GM12878 (cell line): Measurements from ENCODE around the gene HMCES. TPM values are rescaled to one million over a fixed set of nuclear protein-coding genes. Genes with fewer than 3 reads are reported as not detected.

Source experiments
- ATAC-seq: fragments of 200-7000 bp; cut with Tn5 transposase; 3 replicates; pipeline ENCODE4 v1.9.1; 2020; ENCODE audit warnings: mild to moderate bottlenecking, moderate library complexity
- BruUV-seq: library from RNA; stranded (reverse); fragments of 400-500 nt; replicated peaks from 2 replicates; lab custom pipeline; 2021; lab: Mats Ljungman, UMichigan
- CTCF ChIA-PET: fragments of 300-600 bp; sonication (Branson Sonifier 250); formaldehyde crosslinking; extraction: SDS; loops from one replicate; lab custom pipeline; 2021; ENCODE audit warnings: inconsistent platforms; lab: Yijun Ruan, JAX
- POLR2A ChIA-PET: fragments of 350-600 bp; formaldehyde crosslinking; extraction: SDS; loops from one replicate; lab custom pipeline; 2021; ENCODE audit warnings: inconsistent platforms; lab: Charles Lee
- RAD21 ChIA-PET: fragments of 300-600 bp; sonication (Branson Sonifier 250); formaldehyde crosslinking; loops from one replicate; lab custom pipeline; 2023; ENCODE audit warnings: antibody characterized with exemption; ENCODE audit not compliant: unreplicated experiment; lab: Charles Lee
- SMC1A ChIA-PET: fragments of 300-600 bp; sonication (Branson Sonifier 250); formaldehyde crosslinking; loops from one replicate; lab custom pipeline; 2023; ENCODE audit not compliant: unreplicated experiment, uncharacterized antibody; lab: Charles Lee
- DNase-seq: peaks from one replicate; pipeline ENCODE4 v3.0.0-alpha.2; 2011; ENCODE audit warnings: low read depth, low spot score
- FAIRE-seq: peaks from 3 replicates; lab custom pipeline; 2011; peaks lifted over from hg19 to GRCh38; lab: Jason Lieb, UNC
- H2AFZ ChIP-seq: 2 replicates; pipeline ENCODE4 v1.6.0; 2011; ENCODE audit warnings: low read depth, low read length, control low read depth; ENCODE audit not compliant: control insufficient read depth
- H3K27ac ChIP-seq: 2 replicates; pipeline ENCODE4 v1.5.1; 2011; ENCODE audit warnings: control low read depth; ENCODE audit not compliant: control insufficient read depth, insufficient read depth
- H3K27me3 ChIP-seq, 2 experiments: replicated peaks in 1 of 2; 2 replicates each; pipeline versions ENCODE4 v1.6.0 to v1.6.1; 2011; ENCODE audit warnings: low read length in 1 of 2; ENCODE audit not compliant: control insufficient read depth in 2 of 2, insufficient read depth in 2 of 2
- H3K36me3 ChIP-seq, 2 experiments: 2 replicates each; pipeline ENCODE4 v1.5.1; 2011; ENCODE audit warnings: low read length in 1 of 2; ENCODE audit not compliant: control insufficient read depth in 2 of 2, insufficient read depth in 2 of 2
- H3K4me1 ChIP-seq: 2 replicates; pipeline ENCODE4 v1.6.1; 2011; ENCODE audit warnings: mild to moderate bottlenecking, low read length, moderate library complexity, mixed read lengths; ENCODE audit not compliant: control insufficient read depth, insufficient read depth
- H3K4me2 ChIP-seq: 2 replicates; pipeline ENCODE4 v1.6.0; 2011; ENCODE audit warnings: control low read depth; ENCODE audit not compliant: control insufficient read depth, insufficient read depth
- H3K4me3 ChIP-seq: fragments of 200-600 bp; sonication (generic); 2 replicates; pipeline ENCODE4 v1.5.1; 2016
- H3K79me2 ChIP-seq: 2 replicates; pipeline ENCODE4 v1.6.0; 2011; ENCODE audit warnings: low read length; ENCODE audit not compliant: control insufficient read depth, insufficient read depth
- H3K9ac ChIP-seq: 2 replicates; pipeline ENCODE4 v1.8.0; 2011; ENCODE audit warnings: low read length, control low read depth, mixed read lengths; ENCODE audit not compliant: control insufficient read depth, insufficient read depth
- H3K9me3 ChIP-seq: replicated peaks from 3 replicates; pipeline ENCODE4 v1.5.1; 2011; ENCODE audit warnings: mild to moderate bottlenecking, low read length; ENCODE audit not compliant: control insufficient read depth, insufficient read depth
- H4K20me1 ChIP-seq: 2 replicates; pipeline ENCODE4 v1.6.0; 2011; ENCODE audit not compliant: control insufficient read depth, insufficient read depth
- ATF7 ChIP-seq: fragments of 450-650 bp; IDR thresholded peaks from 2 replicates; pipeline ENCODE4 v1.6.1; 2016; ENCODE audit warnings: low read depth, mild to moderate bottlenecking
- BHLHE40 ChIP-seq, 2 experiments: fragments of 450-650 bp in 1 of 2; IDR thresholded peaks; 2 replicates each; pipeline ENCODE4 v1.6.1; 2011 to 2017; ENCODE audit warnings: low read depth in 2 of 2, borderline replicate concordance in 1 of 2, improper control_type of control experiment in 1 of 2, low read length in 1 of 2, mild to moderate bottlenecking in 1 of 2
- CBX5 ChIP-seq: sonication (generic); IDR thresholded peaks from 2 replicates; pipeline ENCODE4 v1.6.1; 2016; ENCODE audit warnings: low read depth, moderate library complexity, mild to moderate bottlenecking, inconsistent platforms
- HSF1 ChIP-seq: fragments of 150-350 bp; IDR thresholded peaks from 2 replicates; pipeline ENCODE4 v1.6.1; 2014; ENCODE audit warnings: mild to moderate bottlenecking, low read depth, low read length
- NKRF ChIP-seq: fragments of 450-650 bp; conservative IDR thresholded peaks from 2 replicates; pipeline ENCODE4 v1.6.1; 2017; ENCODE audit warnings: mild to moderate bottlenecking, moderate library complexity
- PAX5 ChIP-seq: IDR thresholded peaks from 2 replicates; pipeline ENCODE4 v1.6.1; 2011; ENCODE audit warnings: low read depth, low read length, borderline replicate concordance
- PML ChIP-seq: IDR thresholded peaks from 2 replicates; pipeline ENCODE4 v1.6.1; 2012; ENCODE audit warnings: low read length, inconsistent platforms
- SREBF1 ChIP-seq: IDR thresholded peaks from 2 replicates; pipeline ENCODE4 v1.6.1; 2012; ENCODE audit warnings: mild to moderate bottlenecking, low read length
- TCF7 ChIP-seq: IDR thresholded peaks from 2 replicates; pipeline ENCODE4 v1.6.1; 2014; ENCODE audit warnings: antibody characterized with exemption, borderline replicate concordance
- ZNF24 ChIP-seq: fragments of 450-650 bp; IDR thresholded peaks from 2 replicates; pipeline ENCODE4 v1.6.1; 2017; ENCODE audit warnings: antibody characterized with exemption, mild to moderate bottlenecking
- WGBS: methylation state at CpG from one replicate; pipeline ENCODE4 v1.1.6; 2016; ENCODE audit warnings: low lambda C conversion rate; ENCODE audit not compliant: insufficient replicate concordance, insufficient coverage; ENCODE audit errors: missing lambda C conversion rate; 5-methylcytosine and 5-hydroxymethylcytosine counted together
- in situ Hi-C: fragments of 300-500 bp; cut with MboI; formaldehyde crosslinking; loops from 9 replicates; pipeline ENCODE4 v1.14.3; 2018; ENCODE audit warnings: mixed read lengths
- intact Hi-C: fragments of 100-400 bp; cut with micrococcal nuclease; formaldehyde crosslinking; loops from one replicate; pipeline ENCODE4 v1.14.2; 2022; ENCODE audit not compliant: unreplicated experiment
- polyA plus RNA-seq, 11 experiments: library from polyadenylated mRNA; depleted of rRNA in 4 of 11; unstranded in 6 of 11; stranded (reverse) in 5 of 11; fragments of >200 nt; fragmentation: Nextera tagmentation in 4 of 11; fragmentation: Illumina TruSeq in 1 of 11; extraction: Ambion mirVana in 4 of 11; extraction: Trizol in 1 of 11; gene quantifications; 1 replicate in 1 of 11; 2 replicates in 10 of 11; pipeline versions ENCODE4 v1.2.1 to v1.2.3, GENCODE V29; 2011 to 2016; ENCODE audit warnings: inconsistent platforms in 2 of 11, missing spikeins in 2 of 11, low read depth in 1 of 11
- total RNA-seq, 4 experiments: library from RNA; depleted of rRNA in 3 of 4; stranded (reverse); fragments of >200 nt in 3 of 4; fragmentation: Illumina TruSeq in 1 of 4; extraction: Trizol in 1 of 4; gene quantifications; 2 replicates each; pipeline versions ENCODE4 v1.2.1 to v1.2.3, GENCODE V29; 2013 to 2021
- TF ChIP-seq, protein P1 (sequence below): IDR thresholded peaks from 2 replicates; pipeline ENCODE4 v1.6.1; 2012; ENCODE audit warnings: low read depth, low read length, improper control_type of control experiment
- TF ChIP-seq, protein P2 (sequence below): fragments of 450-650 bp; IDR thresholded peaks from 2 replicates; pipeline ENCODE4 v1.6.1; 2017; ENCODE audit warnings: mild to moderate bottlenecking, low read depth, inconsistent platforms; ENCODE audit not compliant: poor library complexity, severe bottlenecking
- TF ChIP-seq, protein P3 (sequence below): fragments of 450-650 bp; IDR thresholded peaks from 2 replicates; pipeline ENCODE4 v1.6.1; 2017; ENCODE audit warnings: mild to moderate bottlenecking

The HMCES gene
- total and polyA plus RNA-seq, 10 of the 15 experiments (the other 5 are each of a cell fraction or from before 2014, with no cell fraction given): 12.4 to 49.8 (median 27.0) TPM

- Histone ChIP-seq H3K4me3 (no peak overlapping the region), H3K79me2 (no peaks in the 10 kb centered on the region; the same call in 1 of the 2 replicates), H3K27me3 (no peaks in the 10 kb centered on the region), H3K9ac (no peak overlapping the region), H3K4me1 (peaks cover 12% of the 10 kb centered on the region), H4K20me1 (no peaks in the 10 kb centered on the region), H3K27ac (no peak overlapping the region), H3K9me3 (no peaks in the 10 kb centered on the region), H3K4me2 (no peak overlapping the region), H3K36me3 (peaks cover 0 to 2% of the 10 kb centered on the region in 2 experiments; a peak in 1 of 4 replicates), H2AFZ (no peak overlapping the region)
- no peak for FAIRE-seq
- DNase-seq: no peak
- SMC1A ChIA-PET: interaction anchor here (0.7 to 8.5 kb wide), 9 partner anchors 9 to 341 kb away, joined by 3 to 75 read pairs (median 4); no protein-coding TSS in a partner anchor
- intact Hi-C loops: loop anchor here (2.0 kb wide), 1 partner anchor 28 kb away; no protein-coding TSS in a partner anchor
- RAD21 ChIA-PET: interaction anchor here (1.3 to 2.1 kb wide), 3 partner anchors 29 to 34 kb away, joined by 3 to 7 read pairs (median 5); no protein-coding TSS in a partner anchor
- CTCF ChIA-PET: interaction anchor here (0.7 to 1.6 kb wide), 10 partner anchors 12 to 116 kb away, joined by 3 to 8 read pairs (median 3); no protein-coding TSS in a partner anchor
- WGBS: 97% methylated on average over 3 of the region's 3 CpGs
- in situ Hi-C loops: no loop called here
- ATAC-seq: no peak
- POLR2A ChIA-PET: interaction anchor here (0.5 to 2.6 kb wide), 9 partner anchors 14 to 235 kb away, joined by 3 to 13 read pairs (median 5); partner anchors contain the start of genes COPG1 and HMCES
- BruUV-seq: no TSS peak
- TF ChIP-seq, protein P1, sequence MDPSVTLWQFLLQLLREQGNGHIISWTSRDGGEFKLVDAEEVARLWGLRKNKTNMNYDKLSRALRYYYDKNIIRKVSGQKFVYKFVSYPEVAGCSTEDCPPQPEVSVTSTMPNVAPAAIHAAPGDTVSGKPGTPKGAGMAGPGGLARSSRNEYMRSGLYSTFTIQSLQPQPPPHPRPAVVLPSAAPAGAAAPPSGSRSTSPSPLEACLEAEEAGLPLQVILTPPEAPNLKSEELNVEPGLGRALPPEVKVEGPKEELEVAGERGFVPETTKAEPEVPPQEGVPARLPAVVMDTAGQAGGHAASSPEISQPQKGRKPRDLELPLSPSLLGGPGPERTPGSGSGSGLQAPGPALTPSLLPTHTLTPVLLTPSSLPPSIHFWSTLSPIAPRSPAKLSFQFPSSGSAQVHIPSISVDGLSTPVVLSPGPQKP: no peak
- TF ChIP-seq BHLHE40 (IDR thresholded peaks at IDR 0.05; ENCODE audit: borderline replicate concordance in 1 of 2, low read depth in 2 of 2, low read length in 1 of 2): no peak
- TF ChIP-seq, protein P2, sequence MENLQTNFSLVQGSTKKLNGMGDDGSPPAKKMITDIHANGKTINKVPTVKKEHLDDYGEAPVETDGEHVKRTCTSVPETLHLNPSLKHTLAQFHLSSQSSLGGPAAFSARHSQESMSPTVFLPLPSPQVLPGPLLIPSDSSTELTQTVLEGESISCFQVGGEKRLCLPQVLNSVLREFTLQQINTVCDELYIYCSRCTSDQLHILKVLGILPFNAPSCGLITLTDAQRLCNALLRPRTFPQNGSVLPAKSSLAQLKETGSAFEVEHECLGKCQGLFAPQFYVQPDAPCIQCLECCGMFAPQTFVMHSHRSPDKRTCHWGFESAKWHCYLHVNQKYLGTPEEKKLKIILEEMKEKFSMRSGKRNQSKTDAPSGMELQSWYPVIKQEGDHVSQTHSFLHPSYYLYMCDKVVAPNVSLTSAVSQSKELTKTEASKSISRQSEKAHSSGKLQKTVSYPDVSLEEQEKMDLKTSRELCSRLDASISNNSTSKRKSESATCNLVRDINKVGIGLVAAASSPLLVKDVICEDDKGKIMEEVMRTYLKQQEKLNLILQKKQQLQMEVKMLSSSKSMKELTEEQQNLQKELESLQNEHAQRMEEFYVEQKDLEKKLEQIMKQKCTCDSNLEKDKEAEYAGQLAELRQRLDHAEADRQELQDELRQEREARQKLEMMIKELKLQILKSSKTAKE: no peak
- no peak for TF ChIP-seq PAX5
- TF ChIP-seq SREBF1: no peak
- no peak for TF ChIP-seq NKRF
- no peak for TF ChIP-seq TCF7
- TF ChIP-seq, protein P3, sequence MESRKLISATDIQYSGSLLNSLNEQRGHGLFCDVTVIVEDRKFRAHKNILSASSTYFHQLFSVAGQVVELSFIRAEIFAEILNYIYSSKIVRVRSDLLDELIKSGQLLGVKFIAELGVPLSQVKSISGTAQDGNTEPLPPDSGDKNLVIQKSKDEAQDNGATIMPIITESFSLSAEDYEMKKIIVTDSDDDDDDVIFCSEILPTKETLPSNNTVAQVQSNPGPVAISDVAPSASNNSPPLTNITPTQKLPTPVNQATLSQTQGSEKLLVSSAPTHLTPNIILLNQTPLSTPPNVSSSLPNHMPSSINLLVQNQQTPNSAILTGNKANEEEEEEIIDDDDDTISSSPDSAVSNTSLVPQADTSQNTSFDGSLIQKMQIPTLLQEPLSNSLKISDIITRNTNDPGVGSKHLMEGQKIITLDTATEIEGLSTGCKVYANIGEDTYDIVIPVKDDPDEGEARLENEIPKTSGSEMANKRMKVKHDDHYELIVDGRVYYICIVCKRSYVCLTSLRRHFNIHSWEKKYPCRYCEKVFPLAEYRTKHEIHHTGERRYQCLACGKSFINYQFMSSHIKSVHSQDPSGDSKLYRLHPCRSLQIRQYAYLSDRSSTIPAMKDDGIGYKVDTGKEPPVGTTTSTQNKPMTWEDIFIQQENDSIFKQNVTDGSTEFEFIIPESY: no peak
- no peak for TF ChIP-seq ATF7
- no peak for TF ChIP-seq CBX5
- TF ChIP-seq ZNF24: no peak
- no peak for TF ChIP-seq HSF1
- TF ChIP-seq PML: no peak
Observed at GRCh38 chr3:129311054-129311902, 32.6 kb downstream of the HMCES start.
